ENCODE data around the gene SORBS1.
"Not testable (repeated sequence)": the region's sequence is repeated elsewhere in the genome, so short reads cannot be mapped to it uniquely, and the experiment has no call there.

The SORBS1 gene

DNA sequence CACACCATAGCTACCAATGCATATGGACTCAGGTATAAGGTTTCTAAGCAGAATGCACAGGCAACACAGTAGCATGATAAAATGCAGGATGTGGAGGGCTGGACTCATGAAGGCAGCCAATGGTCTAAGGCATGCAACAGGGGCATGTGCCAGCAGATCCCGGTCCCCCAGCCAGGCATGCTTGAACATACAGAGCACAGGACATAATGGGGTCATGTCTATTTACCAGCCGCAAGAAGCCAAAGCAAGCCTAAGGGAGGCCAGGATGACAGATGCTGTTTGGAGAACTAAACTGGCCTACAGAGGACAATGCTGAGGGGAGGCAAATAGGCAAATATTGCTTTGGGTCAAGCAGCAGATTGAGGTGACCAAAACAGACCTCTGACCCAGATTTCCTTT is 210.3 kb downstream of the SORBS1 start:
- DNase-seq (ENCODE audit: low read depth in 2 of 2), result no peak

- no peak for DNase-seq (ENCODE audit: low read depth in 2 of 2)
Measured at GRCh38 chr10:95350219-95350829, 210.8 kb downstream of the SORBS1 start.

- DNase-seq (ENCODE audit: low read depth in 2 of 2), result not testable (repeated sequence)
Measured at GRCh38 chr10:95347402-95347766, 213.8 kb downstream of the SORBS1 start.

DNA sequence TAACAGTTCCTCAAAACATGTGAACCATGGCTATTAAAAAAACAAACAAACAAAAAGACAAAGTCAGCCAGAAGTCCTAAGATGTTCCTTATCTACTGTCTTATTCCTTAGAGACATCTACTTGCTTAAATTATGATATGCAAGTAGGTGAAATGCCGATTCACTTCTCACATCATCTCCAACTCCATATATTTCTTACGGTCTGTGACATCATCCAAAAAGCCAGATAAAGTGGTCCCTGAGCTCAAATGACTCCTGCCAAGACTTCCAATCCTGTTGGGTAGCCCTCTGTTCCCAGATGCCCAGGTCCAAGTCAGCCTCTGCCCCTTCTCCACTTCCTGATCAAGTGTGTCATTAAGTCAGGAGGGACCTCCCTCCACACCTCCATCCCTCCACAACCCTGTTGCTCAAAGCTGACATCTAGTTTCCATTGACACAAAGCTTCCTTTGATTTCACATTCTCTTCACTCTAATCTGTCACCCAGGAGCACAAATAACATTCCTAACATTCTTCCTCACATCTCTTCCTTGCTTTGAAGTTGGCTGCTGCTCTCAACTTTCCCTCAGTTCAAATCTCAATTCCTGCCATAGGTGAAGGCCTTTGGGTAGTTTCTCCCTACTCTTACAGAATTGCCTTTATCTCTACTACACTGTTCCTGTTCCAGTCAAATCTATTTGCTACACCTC is 214.3 kb downstream of the SORBS1 start:
- DNase-seq (ENCODE audit: low read depth in 2 of 2), result no peak

DNA sequence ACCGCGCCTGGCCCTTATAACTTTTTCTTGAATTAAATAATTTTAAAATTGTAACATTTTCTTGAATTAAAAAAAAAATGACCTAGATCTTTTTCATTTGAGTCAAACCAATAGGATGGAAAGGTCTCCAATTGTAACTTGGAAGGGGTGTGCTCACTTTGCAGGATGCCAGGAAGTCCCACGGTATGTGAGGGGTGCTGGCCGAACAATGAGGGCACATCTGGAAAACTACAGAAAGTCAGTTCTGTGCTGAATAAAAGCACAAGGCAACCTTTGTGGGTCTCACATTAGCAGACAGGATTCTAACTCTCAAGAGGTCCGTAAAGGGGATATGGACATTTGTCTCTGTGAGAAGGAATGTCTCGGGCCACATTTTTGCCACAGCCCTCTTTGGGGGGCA is 217.6 kb downstream of the SORBS1 start:
- no peak for DNase-seq (ENCODE audit: low read depth in 2 of 2)

DNA sequence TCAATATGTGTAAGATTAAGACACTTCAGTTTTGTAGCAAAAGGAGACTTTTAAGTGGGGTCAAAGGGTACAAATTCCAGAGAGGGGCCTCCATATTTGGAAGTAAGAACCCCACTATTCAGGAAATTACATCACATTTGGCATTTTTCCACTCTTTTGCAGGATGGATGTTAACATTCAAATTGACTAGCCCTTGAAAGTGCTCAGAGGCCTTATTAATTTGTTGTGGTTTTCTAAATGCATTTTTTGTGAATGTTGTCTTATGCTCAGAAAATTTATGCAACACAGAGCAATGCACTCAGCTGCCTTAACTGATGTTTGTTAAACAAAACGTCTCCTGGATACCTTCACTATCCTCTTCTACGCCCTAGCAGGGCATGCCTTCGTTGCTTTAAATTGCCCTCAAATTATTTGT is 219.4 kb downstream of the SORBS1 start:
- no peak for DNase-seq (ENCODE audit: low read depth in 2 of 2)

- DNase-seq (ENCODE audit: low read depth in 2 of 2), result no peak
Measured at GRCh38 chr10:95339863-95340262, 221.3 kb downstream of the SORBS1 start.

DNA sequence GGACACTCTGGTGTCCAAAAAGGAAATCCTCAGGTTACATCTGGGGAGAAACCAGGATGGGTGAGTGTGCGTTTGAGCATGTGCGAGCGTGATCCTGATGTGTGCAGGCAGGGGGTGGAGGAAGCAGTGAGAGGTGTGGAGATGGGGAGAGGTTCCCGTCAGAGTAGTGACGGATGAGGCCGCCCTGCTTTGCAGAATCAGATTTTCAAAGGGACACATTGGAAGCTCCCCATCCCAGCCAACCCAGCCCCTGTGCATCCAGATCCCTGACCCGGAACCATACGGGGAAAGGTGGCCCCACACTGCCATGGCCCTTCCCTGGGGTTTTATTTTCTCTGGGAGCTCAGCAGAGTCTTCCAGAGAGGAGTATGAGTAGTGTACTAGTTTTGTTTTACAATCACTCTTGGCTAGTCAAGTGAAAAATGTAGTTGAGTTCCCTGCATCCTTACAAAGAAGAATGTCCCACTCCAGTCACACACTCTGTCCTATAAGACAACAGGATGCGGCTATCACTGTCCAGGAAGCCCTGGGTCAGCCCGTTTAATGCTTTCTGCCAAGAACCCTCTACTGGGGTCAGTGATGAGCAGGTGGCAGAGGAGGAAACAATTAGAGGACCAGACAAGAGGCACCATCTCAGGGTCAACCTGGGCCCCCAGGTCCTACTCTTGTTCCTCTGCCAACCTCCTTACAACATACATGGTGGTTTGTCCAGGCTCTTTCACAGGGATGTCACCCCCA is 223.6 kb downstream of the SORBS1 start:
- DNase-seq (ENCODE audit: low read depth in 2 of 2), result no peak

DNA sequence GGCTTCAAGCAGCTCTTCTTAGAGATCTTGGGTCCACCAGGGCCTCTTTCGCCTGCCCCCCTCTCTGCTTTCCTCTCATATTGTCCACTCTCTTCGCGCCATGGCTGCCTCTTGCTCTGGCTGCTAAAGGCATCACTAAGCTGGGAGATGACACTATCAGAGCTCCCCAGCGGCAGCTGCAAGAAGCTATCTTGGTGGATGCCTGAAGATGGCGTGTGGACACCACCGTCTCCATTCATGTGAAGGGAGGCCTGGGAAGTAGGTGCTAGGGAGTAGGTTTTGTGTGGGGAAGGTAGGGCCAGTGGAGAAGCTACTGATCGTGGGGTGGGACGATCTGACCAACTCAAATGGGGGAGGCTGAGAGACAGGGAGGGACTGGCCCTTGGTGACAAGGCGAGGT is 224.5 kb downstream of the SORBS1 start:
- DNase-seq (ENCODE audit: low read depth in 2 of 2), result no peak

GRCh38 chr10:95335933-95336699 is 225.1 kb downstream of the SORBS1 start:
- no peak for DNase-seq (ENCODE audit: low read depth in 2 of 2)

DNA sequence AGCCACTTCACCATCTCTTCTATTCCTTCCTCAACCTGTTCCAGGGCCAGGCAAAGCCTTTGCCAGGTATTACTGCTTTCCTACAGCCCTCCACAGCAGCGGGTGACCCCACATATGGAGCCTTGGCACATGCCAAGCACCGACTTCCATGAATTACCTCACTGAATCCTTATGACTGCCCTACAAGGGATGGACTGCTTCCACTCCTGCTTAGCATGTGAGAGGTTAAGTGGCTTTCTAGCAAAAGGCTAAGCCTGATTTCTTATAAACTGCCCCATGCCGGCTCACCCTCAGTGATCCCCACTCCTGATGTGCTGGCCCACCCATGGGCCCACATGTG is 226.4 kb downstream of the SORBS1 start:
- no peak for DNase-seq (ENCODE audit: low read depth in 2 of 2)

DNA sequence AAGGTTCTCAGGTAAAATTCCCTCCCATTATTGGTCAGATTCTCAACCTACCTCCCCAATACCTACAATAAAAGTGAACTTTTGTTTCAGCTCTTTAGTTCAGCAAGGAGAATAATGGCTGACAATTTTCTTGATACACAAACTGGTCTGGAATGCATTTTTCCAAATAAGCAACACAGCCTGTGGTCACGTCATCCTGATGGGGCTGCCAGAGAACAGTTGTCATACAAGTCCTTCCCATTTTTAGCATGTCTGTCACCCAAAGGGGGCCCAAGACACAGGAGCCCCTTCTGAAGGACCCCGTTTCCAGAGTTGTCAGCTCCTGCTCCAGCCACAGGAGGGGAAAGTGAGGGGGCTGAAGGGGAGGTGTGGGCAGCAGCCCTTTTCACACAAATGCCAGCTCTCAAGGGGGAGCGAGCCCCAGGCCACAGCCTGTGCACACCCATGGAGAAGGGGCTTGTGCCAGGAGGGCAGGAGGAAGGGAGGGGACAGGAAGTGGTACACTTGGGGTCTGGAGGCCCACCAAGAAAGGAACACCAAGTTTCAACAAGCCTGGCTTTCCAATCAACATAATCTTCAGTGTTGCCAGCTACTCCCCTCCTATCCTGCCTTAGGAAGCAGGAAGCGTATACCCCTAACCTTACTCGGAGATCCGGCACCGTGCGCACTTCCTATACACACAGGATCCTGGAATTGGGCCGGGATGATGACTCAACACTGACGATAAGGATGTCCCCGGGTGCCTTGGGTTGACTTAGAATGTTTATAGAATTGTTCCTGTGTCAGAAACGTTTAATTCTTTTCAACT is 227.0 kb downstream of the SORBS1 start:
- no peak for DNase-seq (ENCODE audit: low read depth in 2 of 2)

- DNase-seq (ENCODE audit: low read depth in 2 of 2), result no peak
Measured at GRCh38 chr10:95332666-95333249, 228.4 kb downstream of the SORBS1 start.

GRCh38 chr10:95331596-95332130 is 229.5 kb downstream of the SORBS1 start:
- no peak for DNase-seq (ENCODE audit: low read depth in 2 of 2)

GRCh38 chr10:95330966-95331453 is 230.2 kb downstream of the SORBS1 start:
- DNase-seq (ENCODE audit: low read depth in 2 of 2), result no peak

GRCh38 chr10:95329296-95329695 is 231.9 kb downstream of the SORBS1 start:
- no peak for DNase-seq (ENCODE audit: low read depth in 2 of 2)

GRCh38 chr10:95328013-95328412 is 233.2 kb downstream of the SORBS1 start:
- DNase-seq (ENCODE audit: low read depth in 2 of 2), result no peak

- DNase-seq (ENCODE audit: low read depth in 2 of 2), result no peak
Measured at GRCh38 chr10:95327367-95327766, 233.8 kb downstream of the SORBS1 start.

- no peak for DNase-seq (ENCODE audit: low read depth in 2 of 2)
Measured at GRCh38 chr10:95326396-95326795, 234.8 kb downstream of the SORBS1 start.

DNA sequence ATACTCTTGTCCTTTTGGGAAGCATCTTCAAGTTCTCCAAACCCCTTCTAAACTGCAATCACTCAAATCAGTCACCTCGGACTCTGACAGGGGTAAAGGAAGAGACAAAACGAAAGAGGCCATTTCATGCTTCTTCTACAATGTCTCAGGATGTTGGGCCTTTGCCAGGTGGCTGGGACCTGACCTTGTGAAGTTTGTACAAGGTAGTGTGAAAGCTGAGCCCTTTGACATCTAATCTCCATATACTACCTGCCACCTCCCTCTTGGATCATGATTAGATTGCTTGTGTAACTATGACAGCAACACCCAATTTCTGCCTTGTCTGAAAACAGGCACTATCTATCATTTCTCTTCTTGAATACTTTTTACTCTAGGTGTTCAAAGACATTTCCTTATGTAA is 235.3 kb downstream of the SORBS1 start:
- no peak for DNase-seq (ENCODE audit: low read depth in 2 of 2)
